ENCODE data around the gene PSMD12. TPM values are rescaled to one million over a fixed set of nuclear protein-coding genes. Genes with fewer than 3 reads are reported as not detected.
A peak's percentile ranks its signal among the peaks of the same experiment; 100 is the strongest.
"Not testable (repeated sequence)": the region's sequence is repeated elsewhere in the genome, so short reads cannot be mapped to it uniquely, and the experiment has no call there.

The PSMD12 gene
- total and polyA plus RNA-seq, 7 experiments from 2014 or later = 30.4 to 54.4 (median 37.1) TPM

DNA sequence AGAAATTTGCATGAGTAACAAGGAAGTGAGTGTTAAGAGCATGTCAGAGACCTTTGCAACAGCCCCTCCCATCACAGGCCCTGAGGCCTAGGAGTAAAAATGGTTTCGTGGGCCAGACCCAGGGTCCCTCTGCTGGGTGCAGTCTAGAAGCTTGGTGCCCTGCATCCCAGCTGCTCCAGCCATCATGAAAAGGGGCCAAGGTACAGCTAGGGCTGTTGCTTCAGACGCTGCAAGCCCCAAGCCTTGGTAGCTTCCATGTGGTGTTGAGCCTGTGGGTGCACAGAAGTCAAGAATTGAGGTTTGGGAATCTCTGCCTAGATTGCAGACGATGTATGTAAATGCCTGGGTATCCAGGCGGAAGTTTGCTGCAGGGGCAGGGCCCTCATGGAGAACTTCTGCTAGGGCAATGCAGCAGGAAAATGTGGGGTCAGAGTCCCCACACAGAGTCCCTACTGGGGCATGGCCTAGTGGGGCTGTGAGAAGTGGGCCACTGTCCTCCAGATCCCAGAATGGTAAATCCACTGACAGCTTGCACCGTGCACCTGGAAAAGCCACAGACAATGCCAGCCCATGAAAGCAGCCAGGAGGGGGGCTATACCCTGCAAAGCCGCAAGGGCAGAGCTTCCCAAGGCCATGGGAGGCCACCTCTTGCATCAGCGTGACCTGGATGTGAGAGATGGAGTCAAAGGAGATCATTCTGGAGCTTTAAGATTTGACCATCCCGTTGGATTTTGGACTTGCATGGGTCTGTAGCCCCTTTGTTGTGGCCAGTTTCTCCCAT is 34.8 kb downstream of the PSMD12 start:
- intact Hi-C loops (cut with micrococcal nuclease); H3K4me3 ChIP-seq (ENCODE audit: low read length); H3K36me3 ChIP-seq (ENCODE audit: control insufficient read depth in 2 of 3, insufficient read depth in 3 of 3, low read length in 3 of 3); H3K4me3 Mint-ChIP-seq; DNase-seq; H3K27ac ChIP-seq (ENCODE audit: low read depth, low read length); H3K27me3 Mint-ChIP-seq; H3K9me3 ChIP-seq (ENCODE audit: control insufficient read depth in 2 of 3, low read length in 3 of 3); ATAC-seq; H3K4me1 Mint-ChIP-seq; H3K27me3 ChIP-seq (ENCODE audit: control insufficient read depth in 2 of 2, insufficient read depth in 2 of 2, low read length in 2 of 2); CTCF ChIA-PET; H3K4me1 ChIP-seq (ENCODE audit: control insufficient read depth in 2 of 2, insufficient read depth in 2 of 2, low read length in 2 of 2); POLR2A ChIA-PET; H3K36me3 Mint-ChIP-seq: not testable (repeated sequence)
- peak overlapping the region in 1 of 9 donors; percentile 32 for H3K27ac Mint-ChIP-seq
- peaks cover 0 to 11% (median 0%) of the 10 kb centered on the region in 11 donors for H3K9me3 Mint-ChIP-seq

DNA sequence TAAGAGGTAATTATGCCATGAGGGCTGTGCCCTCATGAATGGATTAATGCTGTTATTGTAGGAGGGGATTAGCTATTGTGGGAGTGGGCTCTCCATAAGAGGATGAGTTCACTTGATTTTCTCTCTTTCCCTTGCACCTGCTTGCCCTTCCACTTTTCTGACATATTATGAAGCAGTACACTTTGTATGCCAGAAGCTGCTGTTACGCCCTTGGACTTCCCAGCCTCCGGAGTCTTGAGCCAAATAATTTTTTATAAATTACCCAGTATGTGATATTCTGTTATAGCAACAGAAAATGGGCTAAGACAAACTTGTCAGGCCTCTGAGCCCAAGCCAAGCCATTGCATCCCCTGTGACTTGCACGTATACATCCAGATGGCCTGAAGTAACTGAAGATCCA is 38.4 kb downstream of the PSMD12 start:
- H3K4me1 ChIP-seq (ENCODE audit: control insufficient read depth in 2 of 2, insufficient read depth in 2 of 2, low read length in 2 of 2) = no peaks in the 10 kb centered on the region
- H3K36me3 ChIP-seq (ENCODE audit: control insufficient read depth in 2 of 3, insufficient read depth in 3 of 3, low read length in 3 of 3) = no peaks in the 10 kb centered on the region
- H3K36me3 Mint-ChIP-seq = peaks cover 0 to 3% (median 0%) of the 10 kb centered on the region in 5 donors
- CTCF ChIA-PET = no interaction called here
- H3K4me3 ChIP-seq (ENCODE audit: low read length) = no peak overlapping the region
- peaks cover 0 to 11% (median 0%) of the 10 kb centered on the region in 11 donors for H3K9me3 Mint-ChIP-seq
- intact Hi-C loops (cut with micrococcal nuclease) = no loop called here
- no peak for DNase-seq
- no peaks in the 10 kb centered on the region for H3K9me3 ChIP-seq (ENCODE audit: control insufficient read depth in 2 of 3, low read length in 3 of 3)
- no peak overlapping the region for H3K27ac ChIP-seq (ENCODE audit: low read depth, low read length)
- POLR2A ChIA-PET = no interaction called here
- no peak overlapping the region for H3K4me3 Mint-ChIP-seq
- H3K27ac Mint-ChIP-seq = no peak overlapping the region
- no peak for ATAC-seq
- H3K27me3 Mint-ChIP-seq = no peaks in the 10 kb centered on the region
- H3K27me3 ChIP-seq (ENCODE audit: control insufficient read depth in 2 of 2, insufficient read depth in 2 of 2, low read length in 2 of 2) = no peaks in the 10 kb centered on the region
- H3K4me1 Mint-ChIP-seq = no peaks in the 10 kb centered on the region

DNA sequence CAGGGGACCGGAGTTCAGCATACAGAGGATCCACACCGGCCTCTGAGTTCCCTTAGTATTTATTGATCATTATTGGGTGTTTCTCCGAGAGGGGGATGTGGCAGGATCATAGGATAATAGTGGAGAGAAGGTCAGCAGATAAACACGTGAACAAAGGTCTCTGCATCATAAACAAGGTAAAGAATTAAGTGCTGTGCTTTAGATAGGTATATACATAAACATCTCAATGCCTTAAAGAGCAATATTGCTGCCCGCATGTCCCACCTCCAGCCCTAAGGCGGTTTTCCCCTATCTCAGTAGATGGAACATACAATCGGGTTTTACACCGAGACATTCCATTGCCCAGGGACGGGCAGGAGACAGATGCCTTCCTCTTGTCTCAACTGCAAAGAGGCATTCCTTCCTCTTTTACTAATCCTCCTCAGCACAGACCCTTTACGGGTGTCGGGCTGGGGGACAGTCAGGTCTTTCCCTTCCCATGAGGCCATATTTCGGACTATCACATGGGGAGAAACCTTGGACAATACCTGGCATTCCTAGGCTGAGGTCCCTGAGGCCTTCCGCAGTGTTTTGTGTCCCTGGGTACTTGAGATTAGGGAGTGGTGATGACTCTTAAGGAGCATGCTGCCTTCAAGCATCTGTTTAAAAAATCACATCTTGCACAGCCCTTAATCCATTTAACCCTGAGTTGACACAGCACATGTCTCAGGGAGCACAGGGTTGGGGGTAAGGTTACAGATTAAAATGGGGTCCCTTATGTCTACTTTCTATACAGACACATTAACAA is 39.2 kb downstream of the PSMD12 start:
- Mint-ChIP-seq H3K9me3 (peaks cover 0 to 11% (median 0%) of the 10 kb centered on the region in 11 donors), H3K27ac (peak overlapping the region in 1 of 9 donors; percentile 8)
- H3K4me3 Mint-ChIP-seq; CTCF ChIA-PET; intact Hi-C loops (cut with micrococcal nuclease); DNase-seq; H3K4me1 ChIP-seq (ENCODE audit: control insufficient read depth in 2 of 2, insufficient read depth in 2 of 2, low read length in 2 of 2); H3K9me3 ChIP-seq (ENCODE audit: control insufficient read depth in 2 of 3, low read length in 3 of 3); H3K36me3 ChIP-seq (ENCODE audit: control insufficient read depth in 2 of 3, insufficient read depth in 3 of 3, low read length in 3 of 3); H3K27me3 Mint-ChIP-seq; H3K4me1 Mint-ChIP-seq; ATAC-seq; H3K36me3 Mint-ChIP-seq; H3K27me3 ChIP-seq (ENCODE audit: control insufficient read depth in 2 of 2, insufficient read depth in 2 of 2, low read length in 2 of 2); H3K27ac ChIP-seq (ENCODE audit: low read depth, low read length); H3K4me3 ChIP-seq (ENCODE audit: low read length): not testable (repeated sequence)
- POLR2A ChIA-PET = interaction anchor here (0.6 kb wide), 1 partner anchor 127 kb away, joined by 5 read pairs; no protein-coding TSS in a partner anchor

DNA sequence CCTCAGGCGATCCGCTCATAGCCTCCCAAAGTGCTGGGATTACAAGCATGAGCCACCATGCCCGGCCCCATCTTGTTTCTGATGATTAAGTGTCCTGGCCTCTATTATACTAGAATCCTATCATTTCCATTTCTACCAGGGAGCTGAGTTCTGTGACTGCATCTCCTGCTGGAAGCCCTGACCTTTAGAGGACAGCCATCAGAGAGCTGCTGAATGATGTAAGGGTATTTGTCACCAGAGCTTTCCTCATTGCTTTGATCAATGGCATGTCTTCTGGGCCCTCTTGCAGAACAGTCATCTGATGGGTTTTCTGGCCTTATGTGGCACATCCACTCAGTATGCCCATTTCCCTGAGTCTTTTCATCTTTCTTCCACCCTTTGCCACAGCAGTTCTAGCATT is 39.9 kb downstream of the PSMD12 start:
- H3K4me1 ChIP-seq (ENCODE audit: control insufficient read depth in 2 of 2, insufficient read depth in 2 of 2, low read length in 2 of 2) = no peaks in the 10 kb centered on the region
- Mint-ChIP-seq H3K27me3 (peaks cover 0 to 3% (median 0%) of the 10 kb centered on the region in 5 donors), H3K27ac (no peak overlapping the region), H3K4me3 (no peak overlapping the region), H3K36me3 (peaks cover 0 to 3% (median 0%) of the 10 kb centered on the region in 5 donors), H3K9me3 (peaks cover 0 to 11% (median 0%) of the 10 kb centered on the region in 11 donors), H3K4me1 (no peaks in the 10 kb centered on the region)
- H3K27ac ChIP-seq (ENCODE audit: low read depth, low read length) = no peak overlapping the region
- no peaks in the 10 kb centered on the region for H3K9me3 ChIP-seq (ENCODE audit: control insufficient read depth in 2 of 3, low read length in 3 of 3)
- no peaks in the 10 kb centered on the region for H3K27me3 ChIP-seq (ENCODE audit: control insufficient read depth in 2 of 2, insufficient read depth in 2 of 2, low read length in 2 of 2)
- no peaks in the 10 kb centered on the region for H3K36me3 ChIP-seq (ENCODE audit: control insufficient read depth in 2 of 3, insufficient read depth in 3 of 3, low read length in 3 of 3)
- ChIA-PET CTCF (no interaction called here), POLR2A (interaction anchor here (0.6 kb wide), 1 partner anchor 126 kb away, joined by 5 read pairs; no protein-coding TSS in a partner anchor)
- H3K4me3 ChIP-seq (ENCODE audit: low read length) = no peak overlapping the region
- DNase-seq (no peak), ATAC-seq (no peak)
- intact Hi-C loops (cut with micrococcal nuclease) = no loop called here

DNA sequence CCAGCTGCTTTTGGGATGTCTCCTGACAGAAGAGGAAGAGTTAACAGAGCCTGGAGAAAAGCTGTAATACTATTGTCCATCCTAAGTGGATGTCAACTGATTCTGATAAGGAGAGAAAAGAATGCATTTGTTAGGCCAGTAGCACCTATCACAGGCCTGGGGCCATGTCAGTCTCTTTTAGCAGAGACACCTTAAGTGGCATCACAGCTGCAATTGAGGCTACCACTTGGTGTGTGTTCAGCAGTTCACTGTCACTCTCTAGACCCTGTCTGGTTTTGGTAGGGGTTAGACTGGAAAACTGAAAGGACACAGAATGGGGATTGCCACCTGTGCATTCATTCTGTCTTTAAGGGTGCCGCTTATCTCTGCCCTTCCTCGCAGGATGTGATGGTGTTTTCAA is 42.0 kb downstream of the PSMD12 start:
- Histone ChIP-seq H3K27me3 (ENCODE audit: control insufficient read depth in 2 of 2, insufficient read depth in 2 of 2, low read length in 2 of 2) (no peaks in the 10 kb centered on the region), H3K27ac (ENCODE audit: low read depth, low read length) (no peak overlapping the region), H3K9me3 (ENCODE audit: control insufficient read depth in 2 of 3, low read length in 3 of 3) (no peaks in the 10 kb centered on the region), H3K4me1 (ENCODE audit: control insufficient read depth in 2 of 2, insufficient read depth in 2 of 2, low read length in 2 of 2) (no peaks in the 10 kb centered on the region), H3K4me3 (ENCODE audit: low read length) (no peak overlapping the region), H3K36me3 (ENCODE audit: control insufficient read depth in 2 of 3, insufficient read depth in 3 of 3, low read length in 3 of 3) (no peaks in the 10 kb centered on the region)
- Mint-ChIP-seq H3K4me3 (no peak overlapping the region), H3K9me3 (peaks cover 0 to 11% (median 2%) of the 10 kb centered on the region in 11 donors), H3K36me3 (peaks cover 0 to 3% (median 0%) of the 10 kb centered on the region in 5 donors), H3K27ac (no peak overlapping the region), H3K27me3 (peaks cover 0 to 3% (median 0%) of the 10 kb centered on the region in 5 donors), H3K4me1 (no peaks in the 10 kb centered on the region)
- intact Hi-C loops (cut with micrococcal nuclease) = no loop called here
- ChIA-PET CTCF (no interaction called here), POLR2A (no interaction called here)
- DNase-seq (no peak), ATAC-seq (no peak)

DNA sequence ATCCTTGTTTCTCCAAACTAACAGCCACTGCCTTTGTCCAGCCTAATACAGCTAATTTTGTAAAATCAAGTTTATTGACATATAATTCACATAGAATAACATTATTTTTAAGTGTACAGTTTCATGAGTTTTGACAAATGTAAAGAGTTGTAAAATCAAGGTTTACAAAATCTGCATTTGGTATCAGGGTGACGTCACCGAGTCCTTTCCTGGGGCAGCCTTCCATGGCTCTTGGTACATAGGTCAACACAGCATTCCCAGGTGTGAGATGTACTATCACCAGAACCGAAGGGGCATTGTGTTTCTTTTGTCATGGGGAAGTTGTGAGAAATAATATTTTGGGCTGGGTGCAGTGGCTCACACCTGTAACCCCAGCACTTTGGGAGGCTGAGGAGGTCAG is 42.9 kb downstream of the PSMD12 start:
- H3K4me3 ChIP-seq (ENCODE audit: low read length) = no peak overlapping the region
- DNase-seq = no peak
- Mint-ChIP-seq H3K27ac (no peak overlapping the region), H3K27me3 (peaks cover 0 to 4% (median 3%) of the 10 kb centered on the region in 5 donors), H3K9me3 (peaks cover 0 to 9% (median 2%) of the 10 kb centered on the region in 11 donors), H3K4me1 (no peaks in the 10 kb centered on the region), H3K4me3 (no peak overlapping the region), H3K36me3 (peaks cover 0 to 3% (median 0%) of the 10 kb centered on the region in 5 donors)
- ChIA-PET POLR2A (no interaction called here), CTCF (no interaction called here)
- intact Hi-C loops (cut with micrococcal nuclease) = no loop called here
- no peak for ATAC-seq
- H3K27me3 ChIP-seq (ENCODE audit: control insufficient read depth in 2 of 2, insufficient read depth in 2 of 2, low read length in 2 of 2) = no peaks in the 10 kb centered on the region
- H3K27ac ChIP-seq (ENCODE audit: low read depth, low read length) = no peak overlapping the region
- no peaks in the 10 kb centered on the region for H3K4me1 ChIP-seq (ENCODE audit: control insufficient read depth in 2 of 2, insufficient read depth in 2 of 2, low read length in 2 of 2)
- H3K36me3 ChIP-seq (ENCODE audit: control insufficient read depth in 2 of 3, insufficient read depth in 3 of 3, low read length in 3 of 3) = no peaks in the 10 kb centered on the region
- H3K9me3 ChIP-seq (ENCODE audit: control insufficient read depth in 2 of 3, low read length in 3 of 3) = no peaks in the 10 kb centered on the region

Data from naive thymus-derived CD4-positive, alpha-beta T cell (primary cell).